Neutrophil (primary cell): ENCODE data around the gene TMEFF1.

ENCODE experiments used
- H3K27ac ChIP-seq: fragments of 200-600 bp; sonication (generic); 2 replicates; pipeline ENCODE4 v1.5.1; 2016; ENCODE audit warnings: mild to moderate bottlenecking, moderate library complexity
- H3K27me3 ChIP-seq: fragments of 200-600 bp; sonication (generic); 2 replicates; pipeline ENCODE4 v1.6.0; 2016; ENCODE audit warnings: mild to moderate bottlenecking
- H3K36me3 ChIP-seq: fragments of 200-600 bp; sonication (generic); 2 replicates; pipeline ENCODE4 v1.5.1; 2017
- H3K4me1 ChIP-seq, 2 experiments: fragments of 200-600 bp in 1 of 2; sonication (generic) in 1 of 2; 1 replicate in 1 of 2; 2 replicates in 1 of 2; pipeline versions ENCODE4 v1.5.1 to v1.6.1; 2013 to 2016; ENCODE audit warnings: low read depth in 1 of 2, low read length in 1 of 2, mild to moderate bottlenecking in 1 of 2, moderate library complexity in 1 of 2; ENCODE audit not compliant: control insufficient read depth in 1 of 2, insufficient read depth in 1 of 2
- H3K4me3 ChIP-seq, 2 experiments: fragments of 200-600 bp in 1 of 2; sonication (generic) in 1 of 2; 1 replicate in 1 of 2; 2 replicates in 1 of 2; pipeline ENCODE4 v1.5.1; 2013 to 2016; ENCODE audit warnings: low read depth in 1 of 2, low read length in 1 of 2, mild to moderate bottlenecking in 1 of 2, moderate library complexity in 1 of 2
- H3K9me3 ChIP-seq: fragments of 200-600 bp; sonication (generic); 2 replicates; pipeline ENCODE4 v1.5.1; 2016
- CTCF ChIP-seq: fragments of 200-600 bp; sonication (generic); IDR thresholded peaks from 2 replicates; pipeline ENCODE4 v1.5.1; 2016; ENCODE audit warnings: antibody characterized with exemption

The TMEFF1 gene

GRCh38 chr9:100626949-100627348 lies 154.0 kb downstream of the TMEFF1 start:
- Histone ChIP-seq H3K27me3 (no peaks in the 10 kb centered on the region), H3K4me1 (no peaks in the 10 kb centered on the region), H3K27ac (no peak overlapping the region), H3K4me3 (no peak overlapping the region), H3K9me3 (no peaks in the 10 kb centered on the region), H3K36me3 (no peaks in the 10 kb centered on the region)
- TF ChIP-seq CTCF: no peak
